ENCODE data around the gene PHLPP1. TPM values are rescaled to one million over a fixed set of nuclear protein-coding genes. Genes with fewer than 3 reads are reported as not detected.
A peak's percentile ranks its signal among the peaks of the same experiment; 100 is the strongest.

Gene PHLPP1
- total and polyA plus RNA-seq, 5 donors from 2014 or later = 0.27 to 20.3 (median 0.52) TPM

- no peak overlapping the region for H3K27ac Mint-ChIP-seq
- ATAC-seq (ENCODE audit: low read depth in 2 of 2) (no peak), DNase-seq (no peak)
- H3K9me3 Mint-ChIP-seq = no peaks in the 10 kb centered on the region
- peaks cover 0 to 7% (median under 1%) of the 10 kb centered on the region in 4 donors for H3K4me1 Mint-ChIP-seq
- H3K27me3 Mint-ChIP-seq = peaks cover 4% of the 10 kb centered on the region
- peaks cover 8% of the 10 kb centered on the region for H3K36me3 ChIP-seq (ENCODE audit: control insufficient read depth, insufficient read depth, low read length)
- no peak overlapping the region for H3K4me3 Mint-ChIP-seq
- H3K9me3 ChIP-seq (ENCODE audit: control insufficient read depth in 2 of 2, low read length in 2 of 2) = no peaks in the 10 kb centered on the region
- H3K27me3 ChIP-seq (ENCODE audit: control insufficient read depth, insufficient read depth, low read length) = no peaks in the 10 kb centered on the region
- H3K27ac ChIP-seq (ENCODE audit: insufficient read depth, low read length, poor library complexity, severe bottlenecking) = no peak overlapping the region
- H3K36me3 Mint-ChIP-seq = peaks cover 34% of the 10 kb centered on the region
- H3K4me3 ChIP-seq (ENCODE audit: low read depth, low read length) = no peak overlapping the region
- H3K4me1 ChIP-seq (ENCODE audit: control insufficient read depth, insufficient read depth, low read length, poor library complexity, severe bottlenecking) = no peaks in the 10 kb centered on the region
Measured at GRCh38 chr18:62918361-62918760, 203.0 kb downstream of the PHLPP1 start.

DNA sequence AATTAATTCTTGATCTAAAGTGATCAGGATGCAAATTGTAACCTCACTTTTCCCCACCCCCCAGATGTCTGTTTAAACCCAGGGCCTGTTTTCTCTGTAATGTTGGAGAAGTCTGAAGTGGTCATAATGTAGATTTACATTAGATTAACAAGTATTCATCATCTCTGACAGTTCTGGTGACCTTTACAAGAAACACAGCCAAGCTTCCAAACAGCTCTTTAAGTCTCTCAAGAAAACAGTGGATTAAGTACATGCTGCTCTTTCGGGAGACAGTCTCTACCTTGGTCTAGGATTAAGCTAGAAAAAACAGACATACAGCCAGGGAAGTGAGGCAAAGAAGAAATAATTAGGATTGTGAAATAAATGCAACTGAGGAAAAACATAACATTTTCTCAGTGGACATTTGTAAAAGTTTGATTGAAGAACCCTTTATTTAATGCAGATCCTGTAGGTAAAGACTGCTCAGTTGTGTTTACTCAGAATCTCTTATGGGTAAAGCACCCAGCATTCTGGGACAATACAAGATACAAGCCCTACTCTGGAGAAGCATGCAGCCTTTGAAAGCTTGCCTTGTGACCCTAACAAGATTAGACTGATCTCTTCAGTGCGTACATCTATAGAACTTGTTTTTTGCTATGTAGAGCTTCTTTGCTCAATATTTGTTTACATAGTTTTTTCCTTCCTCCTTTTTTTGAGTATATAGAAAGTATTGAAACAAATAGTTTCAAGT is 203.9 kb downstream of the PHLPP1 start:
- H3K36me3 Mint-ChIP-seq = peaks cover 30% of the 10 kb centered on the region
- DNase-seq = no peak
- Histone ChIP-seq H3K27ac (ENCODE audit: insufficient read depth, low read length, poor library complexity, severe bottlenecking) (no peak overlapping the region), H3K4me3 (ENCODE audit: low read depth, low read length) (no peak overlapping the region), H3K27me3 (ENCODE audit: control insufficient read depth, insufficient read depth, low read length) (no peaks in the 10 kb centered on the region), H3K36me3 (ENCODE audit: control insufficient read depth, insufficient read depth, low read length) (peaks cover 8% of the 10 kb centered on the region), H3K9me3 (ENCODE audit: control insufficient read depth in 2 of 2, low read length in 2 of 2) (no peaks in the 10 kb centered on the region), H3K4me1 (ENCODE audit: control insufficient read depth, insufficient read depth, low read length, poor library complexity, severe bottlenecking) (no peaks in the 10 kb centered on the region)
- H3K4me3 Mint-ChIP-seq = no peak overlapping the region
- no peak overlapping the region for H3K27ac Mint-ChIP-seq
- H3K27me3 Mint-ChIP-seq = peaks cover 4% of the 10 kb centered on the region
- H3K9me3 Mint-ChIP-seq = no peaks in the 10 kb centered on the region
- no peak for ATAC-seq (ENCODE audit: low read depth in 2 of 2)
- H3K4me1 Mint-ChIP-seq = peaks cover 0 to 7% (median 0%) of the 10 kb centered on the region in 4 donors

- H3K27me3 ChIP-seq (ENCODE audit: control insufficient read depth, insufficient read depth, low read length) = no peaks in the 10 kb centered on the region
- Mint-ChIP-seq H3K4me1 (peaks cover 0 to 1% (median 0%) of the 10 kb centered on the region in 4 donors), H3K9me3 (peaks cover 0 to 2% (median 0%) of the 10 kb centered on the region in 7 donors), H3K4me3 (no peak overlapping the region), H3K27ac (no peak overlapping the region), H3K36me3 (peaks cover 24% of the 10 kb centered on the region), H3K27me3 (no peaks in the 10 kb centered on the region)
- no peaks in the 10 kb centered on the region for H3K9me3 ChIP-seq (ENCODE audit: control insufficient read depth in 2 of 2, low read length in 2 of 2)
- ATAC-seq (ENCODE audit: low read depth in 2 of 2) (no peak), DNase-seq (no peak)
- H3K27ac ChIP-seq (ENCODE audit: insufficient read depth, low read length, poor library complexity, severe bottlenecking) = no peak overlapping the region
- no peak overlapping the region for H3K4me3 ChIP-seq (ENCODE audit: low read depth, low read length)
- H3K4me1 ChIP-seq (ENCODE audit: control insufficient read depth, insufficient read depth, low read length, poor library complexity, severe bottlenecking) = no peaks in the 10 kb centered on the region
- peaks cover 1% of the 10 kb centered on the region for H3K36me3 ChIP-seq (ENCODE audit: control insufficient read depth, insufficient read depth, low read length)
Measured at GRCh38 chr18:62925031-62925688, 209.8 kb downstream of the PHLPP1 start.

DNA sequence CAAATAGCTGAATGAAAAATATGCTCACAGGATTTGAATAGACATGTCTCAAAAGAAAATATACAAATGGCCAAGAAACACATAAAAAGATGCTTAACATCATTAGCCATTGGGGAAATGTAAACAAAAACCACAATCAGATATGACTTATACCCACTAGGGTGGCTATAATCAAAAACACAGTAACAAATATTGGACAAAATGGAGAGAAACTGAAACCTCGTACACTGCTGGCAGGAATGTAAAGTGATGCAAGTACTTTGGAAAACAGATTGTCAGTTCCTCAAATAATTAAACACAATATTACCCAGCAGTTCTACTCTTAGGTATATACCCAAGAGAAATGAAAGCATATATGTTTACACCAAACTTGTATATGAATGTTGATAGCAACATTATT is 213.0 kb downstream of the PHLPP1 start:
- Histone ChIP-seq H3K27me3 (ENCODE audit: control insufficient read depth, insufficient read depth, low read length) (no peaks in the 10 kb centered on the region), H3K36me3 (ENCODE audit: control insufficient read depth, insufficient read depth, low read length) (no peaks in the 10 kb centered on the region), H3K4me3 (ENCODE audit: low read depth, low read length) (no peak overlapping the region), H3K27ac (ENCODE audit: insufficient read depth, low read length, poor library complexity, severe bottlenecking) (no peak overlapping the region), H3K9me3 (ENCODE audit: control insufficient read depth in 2 of 2, low read length in 2 of 2) (no peaks in the 10 kb centered on the region), H3K4me1 (ENCODE audit: control insufficient read depth, insufficient read depth, low read length, poor library complexity, severe bottlenecking) (no peaks in the 10 kb centered on the region)
- peaks cover 0 to 6% (median 0%) of the 10 kb centered on the region in 4 donors for H3K4me1 Mint-ChIP-seq
- peaks cover 8% of the 10 kb centered on the region for H3K36me3 Mint-ChIP-seq
- H3K4me3 Mint-ChIP-seq = no peak overlapping the region
- ATAC-seq (ENCODE audit: low read depth in 2 of 2) (no peak), DNase-seq (no peak)
- peaks cover 0 to 19% (median 4%) of the 10 kb centered on the region in 7 donors for H3K9me3 Mint-ChIP-seq
- H3K27ac Mint-ChIP-seq = no peak overlapping the region
- no peaks in the 10 kb centered on the region for H3K27me3 Mint-ChIP-seq

DNA sequence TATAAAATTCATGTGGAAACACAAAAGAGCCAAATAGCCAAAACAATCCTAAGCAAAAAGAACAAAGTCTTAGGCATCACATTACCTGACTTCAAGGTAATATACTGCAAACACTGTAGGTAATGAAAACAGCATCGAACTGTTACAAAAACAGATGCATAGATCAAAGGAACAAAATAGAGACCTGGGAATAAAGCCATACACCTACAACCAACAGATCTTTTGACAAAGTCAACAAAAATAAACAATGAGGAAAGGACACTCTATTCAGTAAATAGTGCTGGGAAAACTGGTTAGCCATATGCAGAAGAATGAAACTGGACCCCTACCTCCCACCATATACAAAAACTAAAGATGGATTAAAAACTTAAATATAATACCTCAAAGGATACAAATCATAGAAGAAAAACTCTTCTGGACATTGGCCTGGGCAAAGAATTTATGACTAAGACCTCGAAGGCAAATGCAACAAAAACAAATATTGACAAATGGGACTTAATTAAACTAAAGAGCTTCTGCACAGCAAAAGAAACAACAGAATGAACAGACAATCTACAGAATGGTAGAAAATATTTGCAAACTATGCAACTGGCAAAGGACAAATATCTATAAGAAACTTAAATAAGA is 218.0 kb downstream of the PHLPP1 start:
- Histone ChIP-seq H3K4me1 (ENCODE audit: control insufficient read depth, insufficient read depth, low read length, poor library complexity, severe bottlenecking) (no peaks in the 10 kb centered on the region), H3K27ac (ENCODE audit: insufficient read depth, low read length, poor library complexity, severe bottlenecking) (no peak overlapping the region), H3K27me3 (ENCODE audit: control insufficient read depth, insufficient read depth, low read length) (no peaks in the 10 kb centered on the region), H3K4me3 (ENCODE audit: low read depth, low read length) (no peak overlapping the region), H3K36me3 (ENCODE audit: control insufficient read depth, insufficient read depth, low read length) (no peaks in the 10 kb centered on the region), H3K9me3 (ENCODE audit: control insufficient read depth in 2 of 2, low read length in 2 of 2) (no peaks in the 10 kb centered on the region)
- peaks cover 3% of the 10 kb centered on the region for H3K36me3 Mint-ChIP-seq
- H3K9me3 Mint-ChIP-seq = peaks cover 0 to 19% (median 5%) of the 10 kb centered on the region in 7 donors
- H3K27me3 Mint-ChIP-seq = no peaks in the 10 kb centered on the region
- H3K4me3 Mint-ChIP-seq = no peak overlapping the region
- ATAC-seq (ENCODE audit: low read depth in 2 of 2) (no peak), DNase-seq (no peak)
- no peak overlapping the region for H3K27ac Mint-ChIP-seq
- H3K4me1 Mint-ChIP-seq = peaks cover 5 to 28% (median 8%) of the 10 kb centered on the region in 4 donors

DNA sequence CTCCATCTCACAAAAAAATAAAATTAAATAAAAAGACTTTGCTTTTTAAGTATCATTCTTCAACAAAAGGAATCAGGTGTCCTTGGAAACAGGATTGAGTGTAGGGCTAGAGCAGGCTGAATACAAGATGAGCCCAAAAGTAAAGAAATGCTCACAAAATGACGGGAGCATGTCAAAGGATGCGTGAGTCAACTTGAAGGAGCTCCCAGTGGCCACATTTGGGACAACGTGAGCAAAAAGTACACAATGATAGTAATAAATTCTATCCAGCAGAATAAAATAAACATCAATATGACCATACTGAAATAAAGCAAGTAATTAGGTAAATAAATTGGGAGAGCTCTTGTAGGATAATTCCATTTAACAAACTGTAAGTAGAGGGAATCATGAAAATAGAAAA is 220.7 kb downstream of the PHLPP1 start:
- Mint-ChIP-seq H3K27me3 (no peaks in the 10 kb centered on the region), H3K9me3 (peaks cover 0 to 11% (median 5%) of the 10 kb centered on the region in 7 donors), H3K4me1 (peaks cover 9 to 24% (median 12%) of the 10 kb centered on the region in 4 donors), H3K4me3 (no peak overlapping the region), H3K36me3 (no peaks in the 10 kb centered on the region), H3K27ac (no peak overlapping the region)
- DNase-seq (no peak), ATAC-seq (ENCODE audit: low read depth in 2 of 2) (no peak)
- H3K4me1 ChIP-seq (ENCODE audit: control insufficient read depth, insufficient read depth, low read length, poor library complexity, severe bottlenecking) = no peaks in the 10 kb centered on the region
- H3K9me3 ChIP-seq (ENCODE audit: control insufficient read depth in 2 of 2, low read length in 2 of 2) = no peaks in the 10 kb centered on the region
- H3K36me3 ChIP-seq (ENCODE audit: control insufficient read depth, insufficient read depth, low read length) = no peaks in the 10 kb centered on the region
- no peak overlapping the region for H3K4me3 ChIP-seq (ENCODE audit: low read depth, low read length)
- no peaks in the 10 kb centered on the region for H3K27me3 ChIP-seq (ENCODE audit: control insufficient read depth, insufficient read depth, low read length)
- no peak overlapping the region for H3K27ac ChIP-seq (ENCODE audit: insufficient read depth, low read length, poor library complexity, severe bottlenecking)

- Mint-ChIP-seq H3K36me3 (no peaks in the 10 kb centered on the region), H3K4me1 (peaks cover 9 to 24% (median 12%) of the 10 kb centered on the region in 4 donors), H3K27ac (peak overlapping the region in 1 of 3 donors; percentile 39), H3K9me3 (peaks cover 0 to 8% (median 5%) of the 10 kb centered on the region in 7 donors), H3K27me3 (no peaks in the 10 kb centered on the region), H3K4me3 (no peak overlapping the region)
- Histone ChIP-seq H3K27ac (ENCODE audit: insufficient read depth, low read length, poor library complexity, severe bottlenecking) (no peak overlapping the region), H3K4me1 (ENCODE audit: control insufficient read depth, insufficient read depth, low read length, poor library complexity, severe bottlenecking) (no peaks in the 10 kb centered on the region), H3K4me3 (ENCODE audit: low read depth, low read length) (no peak overlapping the region), H3K27me3 (ENCODE audit: control insufficient read depth, insufficient read depth, low read length) (no peaks in the 10 kb centered on the region), H3K9me3 (ENCODE audit: control insufficient read depth in 2 of 2, low read length in 2 of 2) (no peaks in the 10 kb centered on the region), H3K36me3 (ENCODE audit: control insufficient read depth, insufficient read depth, low read length) (no peaks in the 10 kb centered on the region)
- DNase-seq (no peak), ATAC-seq (ENCODE audit: low read depth in 2 of 2) (no peak)
Measured at GRCh38 chr18:62937065-62937464, 221.7 kb downstream of the PHLPP1 start.
